WTC11 (cell line): ENCODE measurements around the gene USP48. TPM values are rescaled to one million over a fixed set of nuclear protein-coding genes. Genes with fewer than 3 reads are reported as not detected.

Experiments
- ATAC-seq: fragments of 200-7000 bp; cut with Tn5 transposase; 2 replicates; pipeline ENCODE4 v1.10.0; 2021; ENCODE audit warnings: mild to moderate bottlenecking, moderate library complexity
- CTCF ChIA-PET: fragments of 300-600 bp; sonication (Branson Sonifier 250); formaldehyde crosslinking; loops from one replicate; lab custom pipeline; 2021; ENCODE audit warnings: antibody characterized with exemption; lab: Charles Lee
- POLR2A ChIA-PET: fragments of 350-600 bp; sonication (Branson Sonifier 250); formaldehyde crosslinking; loops from one replicate; lab custom pipeline; 2021; ENCODE audit warnings: antibody characterized with exemption; lab: Charles Lee
- DNase-seq: peaks from one replicate; pipeline ENCODE4 v3.0.0; 2021; ENCODE audit warnings: low spot score
- H3K27ac Mint-ChIP-seq: 2 replicates; pipeline ENCODE4 v1.8.0; 2021; ENCODE audit warnings: mixed read lengths
- H3K27me3 Mint-ChIP-seq: 2 replicates; pipeline ENCODE4 v1.8.0; 2021; ENCODE audit warnings: low read depth, mild to moderate bottlenecking, moderate library complexity, mixed read lengths
- H3K36me3 Mint-ChIP-seq: 2 replicates; pipeline ENCODE4 v1.8.0; 2021; ENCODE audit warnings: mixed read lengths
- H3K4me1 Mint-ChIP-seq: 2 replicates; pipeline ENCODE4 v1.8.0; 2022; ENCODE audit warnings: mixed read lengths
- H3K4me3 Mint-ChIP-seq: 2 replicates; pipeline ENCODE4 v1.8.0; 2021; ENCODE audit warnings: mild to moderate bottlenecking, moderate library complexity, mixed read lengths
- H3K9me3 Mint-ChIP-seq: 2 replicates; pipeline ENCODE4 v1.8.0; 2021; ENCODE audit warnings: mixed read lengths
- AR ChIP-seq: fragments of 250-450 bp; sonication (Bioruptor Pico); IDR thresholded peaks from 2 replicates; pipeline ENCODE4 v1.9.0; 2021; ENCODE audit warnings: mild to moderate bottlenecking
- CREM ChIP-seq: sonication (generic); formaldehyde crosslinking; IDR thresholded peaks from 2 replicates; pipeline ENCODE4 v1.8.1; 2022; ENCODE audit warnings: mild to moderate bottlenecking, missing genetic modification reagents, moderate library complexity
- ERG ChIP-seq: fragments of 250-450 bp; sonication (Bioruptor Pico); IDR thresholded peaks from 2 replicates; pipeline ENCODE4 v1.8.0; 2021; ENCODE audit warnings: mild to moderate bottlenecking
- GABPB1 ChIP-seq: sonication (generic); formaldehyde crosslinking; IDR thresholded peaks from 2 replicates; pipeline ENCODE4 v1.8.1; 2023; ENCODE audit warnings: mild to moderate bottlenecking, missing genetic modification reagents
- MLX ChIP-seq: sonication (generic); formaldehyde crosslinking; IDR thresholded peaks from 2 replicates; pipeline ENCODE4 v1.8.1; 2023; ENCODE audit warnings: mild to moderate bottlenecking, missing genetic modification reagents, moderate library complexity
- NFYB ChIP-seq: sonication (generic); formaldehyde crosslinking; conservative IDR thresholded peaks from 2 replicates; pipeline ENCODE4 v1.8.0; 2022; ENCODE audit warnings: low read depth, missing genetic modification reagents
- OVOL2 ChIP-seq: fragments of 250-450 bp; sonication (Bioruptor Pico); IDR thresholded peaks from 2 replicates; pipeline ENCODE4 v1.9.0; 2021; ENCODE audit warnings: mild to moderate bottlenecking, borderline replicate concordance
- TEAD4 ChIP-seq: sonication (generic); formaldehyde crosslinking; IDR thresholded peaks from 2 replicates; pipeline ENCODE4 v1.8.0; 2022; ENCODE audit warnings: mild to moderate bottlenecking, missing genetic modification reagents
- ZNF121 ChIP-seq: sonication (generic); formaldehyde crosslinking; IDR thresholded peaks from 2 replicates; pipeline ENCODE4 v1.8.0; 2023; ENCODE audit warnings: missing genetic modification reagents
- ZNF532 ChIP-seq: fragments of 250-450 bp; sonication (Bioruptor Pico); IDR thresholded peaks from 2 replicates; pipeline ENCODE4 v1.9.0; 2021; ENCODE audit warnings: mild to moderate bottlenecking, borderline replicate concordance
- total RNA-seq: library from RNA; stranded (reverse); gene quantifications from 3 replicates; pipeline ENCODE4 v1.2.3, GENCODE V29; 2021
- TF ChIP-seq, protein P1 (sequence below): sonication (generic); formaldehyde crosslinking; IDR thresholded peaks from 2 replicates; pipeline ENCODE4 v1.8.0; 2022; ENCODE audit warnings: mild to moderate bottlenecking, missing genetic modification reagents

USP48 gene
- total RNA-seq, 1 experiment from 2014 or later: 86.9 TPM

- TF ChIP-seq AR (CRISPR knock-in tag) (no peak), ERG (CRISPR knock-in tag) (no peak), MLX (CRISPR knock-in tag) (no peak), OVOL2 (no peak), TEAD4 (no peak), ZNF532 (CRISPR knock-in tag) (no peak), ZNF121 (CRISPR knock-in tag) (no peak), CREM (no peak), GABPB1 (no peak)
- TF ChIP-seq, protein P1, sequence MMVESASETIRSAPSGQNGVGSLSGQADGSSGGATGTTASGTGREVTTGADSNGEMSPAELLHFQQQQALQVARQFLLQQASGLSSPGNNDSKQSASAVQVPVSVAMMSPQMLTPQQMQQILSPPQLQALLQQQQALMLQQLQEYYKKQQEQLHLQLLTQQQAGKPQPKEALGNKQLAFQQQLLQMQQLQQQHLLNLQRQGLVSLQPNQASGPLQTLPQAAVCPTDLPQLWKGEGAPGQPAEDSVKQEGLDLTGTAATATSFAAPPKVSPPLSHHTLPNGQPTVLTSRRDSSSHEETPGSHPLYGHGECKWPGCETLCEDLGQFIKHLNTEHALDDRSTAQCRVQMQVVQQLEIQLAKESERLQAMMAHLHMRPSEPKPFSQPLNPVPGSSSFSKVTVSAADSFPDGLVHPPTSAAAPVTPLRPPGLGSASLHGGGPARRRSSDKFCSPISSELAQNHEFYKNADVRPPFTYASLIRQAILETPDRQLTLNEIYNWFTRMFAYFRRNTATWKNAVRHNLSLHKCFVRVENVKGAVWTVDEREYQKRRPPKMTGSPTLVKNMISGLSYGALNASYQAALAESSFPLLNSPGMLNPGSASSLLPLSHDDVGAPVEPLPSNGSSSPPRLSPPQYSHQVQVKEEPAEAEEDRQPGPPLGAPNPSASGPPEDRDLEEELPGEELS: no peak
Observed at GRCh38 chr1:21813542-21813941, 30.6 kb upstream of the USP48 start (continued).

DNA sequence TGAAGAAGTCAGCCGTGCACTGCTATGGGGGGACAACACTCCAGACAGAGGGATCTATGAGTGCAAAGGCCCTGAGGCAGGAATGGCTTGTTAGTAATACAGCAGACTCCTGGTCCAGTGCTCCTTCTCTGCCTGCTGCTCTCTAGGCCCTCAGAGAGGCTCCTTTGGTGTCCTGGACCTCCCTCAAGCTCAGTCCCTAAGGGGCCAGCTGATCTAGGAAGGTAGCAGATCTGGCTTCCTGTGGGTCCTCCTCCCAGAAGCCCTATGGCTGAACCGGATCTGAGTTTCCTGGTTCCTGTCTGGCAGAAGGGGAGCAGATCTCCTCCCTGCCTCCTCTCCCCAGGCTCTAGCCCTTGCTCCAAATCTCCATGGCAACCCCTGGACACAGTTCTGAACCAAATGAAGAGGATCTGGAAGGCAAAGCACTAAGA, 28.9 kb upstream of the USP48 start, which contains the start of gene LDLRAD2:
TSS of gene LDLRAD2 (plus strand) at position 391 of the 431 bp plus-strand sequence. CDS start 187 bp downstream, outside the sequence.
- no peaks in the 10 kb centered on the region for H3K9me3 Mint-ChIP-seq
- no peak for DNase-seq
- H3K4me1 Mint-ChIP-seq: peaks cover 4% of the 10 kb centered on the region; the same call in 1 of the 2 replicates
- ATAC-seq: no peak
- ChIA-PET CTCF (no interaction called here), POLR2A (no interaction called here)
- peaks cover 17% of the 10 kb centered on the region for H3K27me3 Mint-ChIP-seq
- H3K4me3 Mint-ChIP-seq: no peak within 1 kb of the TSS
- no peak within 1 kb of the TSS for H3K27ac Mint-ChIP-seq
- TF ChIP-seq ZNF532 (CRISPR knock-in tag) (no peak), NFYB (CRISPR knock-in tag) (no peak)
- no peaks in the 10 kb centered on the region for H3K36me3 Mint-ChIP-seq
